Colonic mucosa (tissue), 4 donors: ENCODE data around the gene MAD2L1BP. TPM values are rescaled to one million over a fixed set of nuclear protein-coding genes. Genes with fewer than 3 reads are reported as not detected.

Source experiments
- DNase-seq: peaks from one replicate; pipeline ENCODE4 v3.0.0-alpha.2; 2020
- H3K27ac ChIP-seq: fragments of 200-600 bp; one replicate; pipeline ENCODE4 v1.8.0; 2021
- H3K27me3 ChIP-seq: fragments of 200-600 bp; one replicate; pipeline ENCODE4 v1.8.0; 2021
- H3K36me3 ChIP-seq: fragments of 200-600 bp; one replicate; pipeline ENCODE4 v1.8.0; 2021
- H3K4me1 ChIP-seq: fragments of 200-600 bp; one replicate; pipeline ENCODE4 v1.8.0; 2021; ENCODE audit warnings: mild to moderate bottlenecking
- H3K4me3 ChIP-seq: fragments of 200-600 bp; one replicate; pipeline ENCODE4 v1.8.0; 2021
- H3K9ac ChIP-seq, 2 donors: one replicate each; pipeline ENCODE4 v1.7.0; 2013; ENCODE audit warnings: control low read depth in 2 of 2, low read depth in 2 of 2, low read length in 2 of 2
- H3K9me3 ChIP-seq: fragments of 200-600 bp; one replicate; pipeline ENCODE4 v1.8.0; 2021
- CTCF ChIP-seq: fragments of 200-600 bp; IDR thresholded peaks from one replicate; pipeline ENCODE4 v1.8.0; 2022; ENCODE audit warnings: antibody characterized with exemption, mild to moderate bottlenecking
- intact Hi-C: fragments of 100-400 bp; cut with DNase I; formaldehyde crosslinking; loops from one replicate; pipeline ENCODE4 v1.14.1; 2022
- total RNA-seq, 2 donors: library from RNA; stranded (reverse); fragmentation: NEBNext Ultra II Directional in 1 of 2; extraction: Animal tissue kit (Norgen Biotek cat#: 25700) in 1 of 2; gene quantifications; one replicate each; pipeline ENCODE4 v1.2.1, GENCODE V29; 2021
- donor health status: healthy.
- donor health status: DM: no; HTN: no; CAD: no.
- donor health status: DM: no; HTN: no; CAD: no.

The MAD2L1BP gene
- total RNA-seq, 2 donors from 2014 or later = 47.7 to 48.8 TPM

GRCh38 chr6:43627008-43627825 lies 8.4 kb upstream of the MAD2L1BP start:
- DNase-seq = peak; percentile 81
- no peak for TF ChIP-seq CTCF
- intact Hi-C loops = no loop called here
- Histone ChIP-seq H3K27me3 (no peaks in the 10 kb centered on the region), H3K4me1 (no peaks in the 10 kb centered on the region), H3K9ac (peak overlapping the region in 1 of 2 donors; percentile 16), H3K27ac (peak overlapping the region; percentile 14), H3K9me3 (no peaks in the 10 kb centered on the region), H3K36me3 (peaks cover 4% of the 10 kb centered on the region), H3K4me3 (no peak overlapping the region)

DNA sequence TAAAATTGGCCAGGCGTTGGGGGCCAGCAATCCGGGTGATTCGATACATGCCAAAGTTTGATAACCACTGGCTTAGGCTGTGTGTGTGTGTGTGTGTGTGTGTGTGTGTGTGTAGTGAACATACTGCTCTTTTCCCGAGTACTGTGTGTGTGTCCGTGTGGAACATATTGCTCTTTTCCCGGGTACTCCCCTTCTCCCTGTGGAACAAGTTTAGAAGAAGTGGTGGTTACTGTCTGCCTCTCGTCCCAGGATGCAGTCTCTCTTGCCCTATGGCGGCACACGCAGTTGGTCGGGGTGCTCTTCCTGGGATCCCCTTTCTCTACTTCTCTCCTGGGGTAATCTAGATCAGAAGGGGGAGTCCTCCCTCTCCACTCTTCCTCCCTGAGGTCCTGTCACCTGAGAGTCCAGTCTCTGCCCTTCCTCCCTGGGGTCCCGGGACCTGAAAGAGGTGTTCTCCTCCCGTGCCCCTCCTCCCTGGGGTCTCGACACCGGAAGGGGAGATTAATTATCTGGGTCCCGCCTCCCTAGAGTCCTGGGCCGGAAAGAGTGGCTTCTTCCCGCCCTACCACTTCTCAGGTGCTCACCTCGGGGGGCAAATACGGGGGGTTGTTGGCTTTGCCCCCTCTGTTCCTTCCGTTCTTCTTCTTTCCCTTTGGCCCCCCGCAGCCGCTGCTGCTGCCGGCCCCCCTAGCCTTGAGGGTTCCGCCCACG lies 7.1 kb upstream of the MAD2L1BP start:
- DNase-seq = peak; percentile 63
- intact Hi-C loops = no loop called here
- no peaks in the 10 kb centered on the region for H3K36me3 ChIP-seq

GRCh38 chr6:43629104-43629504 lies 6.5 kb upstream of the MAD2L1BP start, which contains the start of gene GTPBP2:
GTPBP2 (minus strand) TSS chr6:43629264; CDS start chr6:43629162, 102 bp downstream.
- TF ChIP-seq CTCF = no peak
- peak; percentile 100 for DNase-seq
- Histone ChIP-seq H3K27ac (peak within 1 kb of the TSS; percentile 94), H3K4me1 (no peaks in the 10 kb centered on the region), H3K9me3 (no peaks in the 10 kb centered on the region), H3K27me3 (no peaks in the 10 kb centered on the region), H3K36me3 (no peaks in the 10 kb centered on the region), H3K9ac (peak within 1 kb of the TSS; percentile 98 to 99), H3K4me3 (peak within 1 kb of the TSS; percentile 47)
- intact Hi-C loops = no loop called here

More for the DNA sequence above, 7.1 kb upstream of the MAD2L1BP start:
- Histone ChIP-seq H3K9ac (peak overlapping the region; percentile 98 to 99), H3K4me1 (no peaks in the 10 kb centered on the region), H3K27ac (peak overlapping the region; percentile 94), H3K27me3 (no peaks in the 10 kb centered on the region), H3K4me3 (peak overlapping the region; percentile 47), H3K9me3 (no peaks in the 10 kb centered on the region)
- no peak for TF ChIP-seq CTCF

DNA sequence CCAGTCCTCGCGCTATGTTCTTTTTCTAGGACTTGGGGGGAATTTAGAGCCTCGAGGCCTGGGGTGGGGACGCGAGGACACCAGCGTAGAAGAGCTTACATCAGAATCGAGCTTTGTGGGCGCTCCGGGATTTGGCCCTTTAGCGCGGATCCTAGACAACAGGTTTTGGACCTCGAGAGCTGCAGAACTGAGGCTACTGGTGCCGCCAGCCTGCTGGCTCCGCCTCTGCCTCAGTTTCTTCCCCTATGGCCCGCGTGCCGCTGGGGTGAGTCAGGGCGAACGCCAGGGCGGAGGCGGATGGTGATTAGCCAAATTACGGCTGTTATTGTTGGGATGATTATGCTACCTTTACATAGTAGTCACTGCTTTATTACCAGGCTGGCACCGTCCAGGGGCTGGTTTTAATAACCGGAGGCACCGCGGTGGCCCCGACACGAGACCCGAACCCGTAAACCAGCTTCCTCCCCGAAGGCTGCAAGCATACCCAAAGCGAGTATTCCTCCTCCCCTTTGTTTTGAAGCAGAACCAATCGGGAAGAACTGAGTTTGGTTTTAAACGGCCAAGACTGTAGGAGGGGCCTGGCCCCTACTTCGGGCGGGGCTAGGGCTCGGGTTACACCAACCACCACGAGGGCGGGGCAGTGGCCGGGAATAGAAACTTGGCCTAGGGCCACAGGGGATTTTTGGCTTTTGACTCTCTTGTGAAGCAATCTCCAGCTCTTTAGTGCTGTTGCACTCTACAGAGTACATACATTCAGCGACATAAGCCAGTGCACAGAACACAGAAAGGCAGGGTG lies 5.9 kb upstream of the MAD2L1BP start:
- TF ChIP-seq CTCF = no peak
- intact Hi-C loops = no loop called here
- H3K4me3 ChIP-seq = peak overlapping the region; percentile 47

More for the DNA sequence above, 5.9 kb upstream of the MAD2L1BP start:
- peak; percentile 98 for DNase-seq
- Histone ChIP-seq H3K27me3 (no peaks in the 10 kb centered on the region), H3K9me3 (no peaks in the 10 kb centered on the region), H3K4me1 (no peaks in the 10 kb centered on the region), H3K9ac (peak overlapping the region; percentile 81 to 99), H3K36me3 (no peaks in the 10 kb centered on the region), H3K27ac (peak overlapping the region; percentile 94)
